Glomerular visceral epithelial cell (primary cell): ENCODE data around the gene PRKG1.

Experiments
- DNase-seq: peaks from one replicate; pipeline ENCODE4 v3.0.0-alpha.2; 2016; ENCODE audit errors: extremely low spot score

Gene PRKG1

GRCh38 chr10:52259426-52259812, 1185.1 kb downstream of the PRKG1 start:
- DNase-seq, result no peak

- DNase-seq, result no peak
Measured at GRCh38 chr10:52261362-52261761, 1187.1 kb downstream of the PRKG1 start.

DNA sequence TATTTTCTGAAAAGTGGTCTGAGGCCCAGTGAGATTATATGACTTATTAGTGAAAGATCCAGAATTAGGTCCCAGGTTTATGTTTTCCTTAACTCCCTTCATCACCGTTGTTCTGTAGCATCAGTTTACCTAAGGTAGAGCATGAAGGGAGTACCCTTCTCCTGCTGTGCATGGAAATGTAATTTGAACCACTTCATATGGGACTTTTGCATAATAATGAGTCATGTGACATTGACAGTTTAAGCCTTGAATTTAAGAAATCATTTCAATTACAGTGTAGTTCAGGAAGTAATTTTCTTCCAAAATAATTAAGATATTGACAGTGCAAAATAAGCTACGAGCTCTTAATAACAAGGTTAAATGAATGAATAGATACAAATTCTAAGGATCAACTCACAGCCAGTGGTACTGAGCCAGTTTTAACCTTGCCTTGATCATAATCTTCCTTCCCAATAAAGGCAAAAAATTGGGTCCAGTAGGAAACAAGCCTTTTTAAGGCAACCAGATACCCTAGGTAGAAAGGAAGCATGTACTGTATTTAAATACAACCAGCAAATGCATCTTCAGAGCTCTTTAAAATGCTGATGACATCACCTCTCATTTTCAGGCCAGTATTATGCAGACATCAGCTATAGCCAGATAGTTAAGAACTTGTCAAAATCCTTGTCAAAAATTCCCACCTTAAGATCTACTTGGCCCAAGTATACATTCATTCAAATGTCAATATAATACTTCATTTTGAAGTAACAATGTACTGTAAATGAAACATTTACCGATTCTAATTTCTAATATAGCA, 1191.0 kb downstream of the PRKG1 start:
- DNase-seq, result no peak

GRCh38 chr10:52266858-52267257, 1192.6 kb downstream of the PRKG1 start:
- DNase-seq, result no peak

DNA sequence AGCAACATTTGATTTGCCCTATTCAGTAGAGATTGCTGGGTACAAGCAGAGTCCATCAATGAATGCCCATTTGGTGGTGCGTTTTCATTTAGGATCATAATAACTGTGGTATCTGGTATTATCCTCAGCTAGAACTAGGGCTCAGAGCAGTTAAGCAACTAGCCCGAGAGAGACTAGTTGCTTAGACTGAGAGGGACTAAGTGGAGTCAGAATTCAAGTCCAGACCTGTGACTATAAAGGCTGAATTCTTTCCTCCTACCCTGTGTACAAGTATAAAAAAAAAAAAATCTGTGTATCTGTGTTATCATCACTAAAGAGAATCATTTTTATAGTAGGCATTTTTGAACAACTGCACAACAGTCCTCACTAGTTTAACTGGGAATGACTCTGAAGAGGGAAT, 1194.5 kb downstream of the PRKG1 start:
- DNase-seq, result no peak

- no peak for DNase-seq
Measured at GRCh38 chr10:52269233-52269632, 1194.9 kb downstream of the PRKG1 start.

- no peak for DNase-seq
Measured at GRCh38 chr10:52276163-52276562, 1201.9 kb downstream of the PRKG1 start.

GRCh38 chr10:52276986-52277385, 1202.7 kb downstream of the PRKG1 start:
- no peak for DNase-seq

- no peak for DNase-seq
Measured at GRCh38 chr10:52279546-52279945, 1205.3 kb downstream of the PRKG1 start.

- no peak for DNase-seq
Measured at GRCh38 chr10:52280051-52280450, 1205.8 kb downstream of the PRKG1 start.

GRCh38 chr10:52283174-52283573, 1208.9 kb downstream of the PRKG1 start:
- DNase-seq, result no peak

DNA sequence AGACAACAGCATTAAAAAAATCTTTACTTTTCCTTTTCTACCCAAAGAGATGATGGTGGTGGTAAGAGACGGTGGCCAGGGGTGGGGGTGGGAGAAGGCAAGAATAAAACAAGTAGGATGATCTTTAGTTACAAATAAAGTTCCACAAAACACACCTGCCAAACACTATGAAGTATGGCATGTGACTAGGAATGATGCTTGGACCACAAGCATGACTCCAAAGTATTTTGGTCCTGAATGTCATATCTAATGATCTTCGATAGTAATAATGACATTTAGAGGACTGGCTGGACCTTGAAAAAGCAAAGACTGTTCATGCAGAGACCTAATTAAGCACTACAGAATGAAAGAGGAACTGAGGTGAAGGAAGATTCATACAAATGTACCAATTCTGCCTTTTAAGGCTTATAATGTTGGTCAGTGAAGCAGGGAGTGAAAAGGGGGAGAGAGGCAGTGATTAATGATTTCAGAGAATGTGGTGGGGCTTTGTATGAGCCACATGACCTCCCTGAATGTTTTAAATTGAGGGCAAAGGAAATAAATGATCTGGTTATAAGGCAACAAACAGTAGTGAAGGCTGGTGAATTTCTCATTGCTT, 1210.2 kb downstream of the PRKG1 start:
- no peak for DNase-seq

DNA sequence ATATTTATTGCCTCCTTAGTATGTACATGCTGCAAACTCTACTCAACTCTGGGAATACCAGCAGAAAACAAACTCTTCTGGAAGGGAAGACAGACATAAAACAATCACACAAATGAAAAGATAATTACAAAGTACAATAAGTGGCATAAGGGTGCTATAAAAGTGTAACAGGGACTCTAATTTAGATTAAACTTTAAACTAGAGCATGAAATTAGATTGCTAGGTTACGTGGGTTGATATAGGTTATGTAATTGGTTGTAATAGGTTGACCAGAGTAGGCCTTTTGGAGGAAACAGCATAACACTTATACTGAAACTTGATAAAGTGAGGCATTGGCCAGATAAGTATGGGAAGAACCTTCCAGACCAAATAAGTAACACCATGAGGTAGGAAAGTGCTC, 1213.6 kb downstream of the PRKG1 start:
- DNase-seq, result no peak

GRCh38 chr10:52297747-52298146, 1223.5 kb downstream of the PRKG1 start:
- no peak for DNase-seq

GRCh38 chr10:52300599-52301277, 1226.5 kb downstream of the PRKG1 start:
- no peak for DNase-seq

DNA sequence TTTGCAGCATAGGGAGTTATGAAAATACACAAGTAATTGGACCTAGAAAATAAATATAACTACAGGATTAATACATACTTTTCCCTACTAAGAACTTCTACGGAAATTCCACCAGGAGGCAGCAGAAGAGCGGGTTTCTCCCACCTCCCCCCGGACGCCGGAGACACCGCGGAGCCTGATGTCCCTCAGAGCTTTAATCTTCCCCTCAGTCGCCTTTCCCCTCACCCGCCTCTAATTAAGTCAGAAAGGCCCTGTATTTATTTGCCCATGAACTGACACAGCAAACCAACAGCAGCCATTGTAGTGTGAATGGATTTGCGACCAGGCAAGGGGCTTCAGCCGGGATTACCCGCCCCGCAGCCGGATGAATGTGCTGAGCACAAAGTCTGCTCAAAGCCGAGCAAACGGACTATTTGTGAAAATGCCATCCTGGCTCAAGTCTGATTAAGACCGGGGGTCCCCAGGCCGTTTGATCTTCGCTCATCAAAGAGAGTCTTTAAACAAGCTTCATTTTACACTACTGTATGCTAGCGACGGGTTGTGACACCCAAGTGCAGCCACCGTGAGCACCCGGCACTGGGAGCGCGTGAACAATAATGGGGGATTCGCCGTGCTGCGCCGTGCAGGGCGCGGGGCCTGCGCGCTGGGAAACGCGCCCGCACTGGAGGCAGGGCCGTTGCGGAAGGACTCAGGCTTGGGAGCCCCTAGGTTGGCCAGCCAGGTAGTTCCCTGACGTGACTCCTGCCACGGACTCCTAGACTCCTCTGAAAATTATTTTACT, 1234.2 kb downstream of the PRKG1 start:
- peak; percentile 71 for DNase-seq

DNA sequence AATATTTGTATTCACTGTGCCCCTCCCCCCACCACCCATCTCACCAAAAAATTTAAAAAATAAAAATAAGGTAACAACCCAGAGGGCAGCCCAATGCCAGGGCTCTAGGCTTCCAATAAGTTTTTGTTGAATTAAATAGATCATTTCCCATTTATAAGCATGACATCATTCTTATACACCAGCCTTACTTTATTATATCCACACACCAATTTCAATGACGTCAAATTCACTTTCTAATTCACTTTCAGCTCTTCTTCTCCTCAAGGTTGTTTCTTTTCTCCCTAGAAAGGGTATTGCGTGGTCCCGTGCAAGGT, 1238.6 kb downstream of the PRKG1 start:
- DNase-seq, result no peak

DNA sequence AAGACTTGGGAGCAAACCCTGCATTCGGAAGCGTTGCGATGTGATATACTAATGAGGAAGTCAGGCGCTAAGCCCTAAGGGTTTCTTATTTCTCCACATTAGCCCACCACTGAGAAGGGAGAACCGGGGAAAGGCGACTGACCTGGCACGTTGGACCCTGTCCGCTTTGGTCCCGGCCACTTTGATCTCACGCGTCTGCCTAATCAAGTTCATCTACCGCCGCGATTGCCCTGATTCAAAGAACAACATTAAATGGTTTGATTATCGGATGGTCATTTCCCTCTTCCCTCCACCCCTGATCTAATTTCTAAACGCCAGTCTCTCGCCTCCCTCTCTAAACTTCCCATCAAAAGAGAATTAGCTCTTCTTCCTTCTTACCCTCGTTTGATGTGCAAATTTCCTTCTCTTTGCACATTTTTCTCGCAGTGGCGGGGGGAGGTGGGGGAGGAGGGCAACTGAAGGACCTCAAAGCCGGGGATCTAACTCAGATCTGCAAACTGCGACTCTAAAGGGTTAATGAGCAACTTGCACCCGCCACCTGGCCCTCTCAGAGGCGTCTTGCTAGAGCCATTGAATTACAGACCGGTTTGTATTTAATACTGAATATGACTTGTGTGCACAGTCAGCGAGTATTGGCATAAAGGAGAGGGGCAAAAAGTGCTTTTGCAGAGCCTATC, 1239.1 kb downstream of the PRKG1 start:
- DNase-seq, result no peak

- peak; percentile 74 for DNase-seq
Measured at GRCh38 chr10:52313933-52314821, 1239.9 kb downstream of the PRKG1 start, which contains the start of gene DKK1. Gene DKK1, plus strand, starts transcription at chr10:52314281. Its CDS starts 154 bp downstream, at chr10:52314435.

GRCh38 chr10:52314822-52315552, 1240.7 kb downstream of the PRKG1 start:
- peak; percentile 21 for DNase-seq
